ENCODE measurements around the gene TMEM200C. TPM values are rescaled to one million over a fixed set of nuclear protein-coding genes. Genes with fewer than 3 reads are reported as not detected.

Gene TMEM200C
- total and polyA plus RNA-seq, 2 experiments from 2014 or later: 13.5 to 40.8 TPM

GRCh38 chr18:5899835-5900234 is 4.5 kb upstream of the TMEM200C start:
- Histone ChIP-seq H3K9me3 (ENCODE audit: low read depth) (no peaks in the 10 kb centered on the region), H3K4me1 (ENCODE audit: low read depth) (peaks cover 5% of the 10 kb centered on the region), H3K4me3 (no peak overlapping the region), H3K36me3 (no peaks in the 10 kb centered on the region), H3K27ac (no peak overlapping the region), H3K27me3 (no peaks in the 10 kb centered on the region)
- no peak for TF ChIP-seq CTCF (IDR thresholded peaks at IDR 0.05; ENCODE audit: low read depth, low read length)
- DNase-seq (ENCODE audit: low read depth in 1 of 2, low spot score in 1 of 2): no peak

- Histone ChIP-seq H3K4me1 (ENCODE audit: low read depth) (peaks cover 19% of the 10 kb centered on the region), H3K4me3 (peak overlapping the region; percentile 75), H3K9me3 (ENCODE audit: low read depth) (no peaks in the 10 kb centered on the region), H3K36me3 (no peaks in the 10 kb centered on the region), H3K27me3 (no peaks in the 10 kb centered on the region), H3K27ac (peak overlapping the region; percentile 71)
- DNase-seq (ENCODE audit: low read depth in 1 of 2, low spot score in 1 of 2): peak in 1 of 2 donors; percentile 81
- no peak for TF ChIP-seq CTCF (IDR thresholded peaks at IDR 0.05; ENCODE audit: low read depth, low read length)
These were observed 786 bp upstream of the TMEM200C start for GRCh38 chr18:5895876-5896740.

- peak overlapping the region; percentile 75 for H3K4me3 ChIP-seq
- H3K27ac ChIP-seq: peak overlapping the region; percentile 58
- H3K4me1 ChIP-seq (ENCODE audit: low read depth): peaks cover 19% of the 10 kb centered on the region
- no peak for TF ChIP-seq CTCF (IDR thresholded peaks at IDR 0.05; ENCODE audit: low read depth, low read length)
- no peaks in the 10 kb centered on the region for H3K36me3 ChIP-seq
- H3K27me3 ChIP-seq: no peaks in the 10 kb centered on the region
- DNase-seq (ENCODE audit: low read depth in 1 of 2, low spot score in 1 of 2): peak in 1 of 2 donors; percentile 51
- H3K9me3 ChIP-seq (ENCODE audit: low read depth): no peaks in the 10 kb centered on the region
These were observed 567 bp downstream of the TMEM200C start for GRCh38 chr18:5894611-5895298.

- Histone ChIP-seq H3K27me3 (no peaks in the 10 kb centered on the region), H3K4me1 (ENCODE audit: low read depth) (peaks cover 19% of the 10 kb centered on the region), H3K4me3 (peak overlapping the region; percentile 75), H3K36me3 (no peaks in the 10 kb centered on the region), H3K9me3 (ENCODE audit: low read depth) (no peaks in the 10 kb centered on the region), H3K27ac (peak overlapping the region; percentile 58)
- no peak for TF ChIP-seq CTCF (IDR thresholded peaks at IDR 0.05; ENCODE audit: low read depth, low read length)
- no peak for DNase-seq (ENCODE audit: low read depth in 1 of 2, low spot score in 1 of 2)
These were observed 1.2 kb downstream of the TMEM200C start for GRCh38 chr18:5893956-5894610.

- Histone ChIP-seq H3K4me3 (peak overlapping the region; percentile 75), H3K9me3 (ENCODE audit: low read depth) (no peaks in the 10 kb centered on the region), H3K36me3 (no peaks in the 10 kb centered on the region), H3K27ac (no peak overlapping the region), H3K27me3 (no peaks in the 10 kb centered on the region), H3K4me1 (ENCODE audit: low read depth) (peaks cover 19% of the 10 kb centered on the region)
- DNase-seq (ENCODE audit: low read depth in 1 of 2, low spot score in 1 of 2): no peak
- no peak for TF ChIP-seq CTCF (IDR thresholded peaks at IDR 0.05; ENCODE audit: low read depth, low read length)
These were observed 2.4 kb downstream of the TMEM200C start for GRCh38 chr18:5892823-5893431.
